NOMO-1 treated with dmso at 0.1 percent for 144 hours (cell line): Measurements from ENCODE around the gene LMLN.
A peak's percentile ranks its signal among the peaks of the same experiment; 100 is the strongest.
"Not testable (repeated sequence)": the region's sequence is repeated elsewhere in the genome, so short reads cannot be mapped to it uniquely, and the experiment has no call there.

Experiments used
- DNase-seq: peaks from one replicate; lab custom pipeline; 2025; ENCODE audit not compliant: unreplicated experiment; lab: John Stamatoyannopoulos, UW

LMLN gene

GRCh38 chr3:197959891-197960693 is at the start of gene LMLN:
TSS of gene LMLN (plus strand) at chr3:197960217. CDS start at chr3:197960246, 29 bp downstream.
- DNase-seq, result peak; percentile 98

- no peak for DNase-seq
Observed at GRCh38 chr3:197912741-197913476, 47.1 kb upstream of the LMLN start.

GRCh38 chr3:197913641-197914380 is 46.2 kb upstream of the LMLN start:
- no peak for DNase-seq

- DNase-seq, result not testable (repeated sequence)
Observed at GRCh38 chr3:197921429-197922275, 38.4 kb upstream of the LMLN start.

- DNase-seq, result no peak
Observed at GRCh38 chr3:197926418-197926817, 33.6 kb upstream of the LMLN start.

GRCh38 chr3:197927578-197927977 is 32.4 kb upstream of the LMLN start:
- not testable (repeated sequence) for DNase-seq

GRCh38 chr3:197936819-197937384 is 23.1 kb upstream of the LMLN start:
- no peak for DNase-seq

GRCh38 chr3:197940745-197941384 is 19.2 kb upstream of the LMLN start:
- DNase-seq, result no peak

GRCh38 chr3:197942956-197943556 is 17.0 kb upstream of the LMLN start:
- no peak for DNase-seq

GRCh38 chr3:197949191-197949777 is 10.7 kb upstream of the LMLN start:
- no peak for DNase-seq

- DNase-seq, result peak; percentile 98
Observed at GRCh38 chr3:197949778-197950676, 10.0 kb upstream of the LMLN start, which contains the start of gene RPL35A. TSS of gene RPL35A (plus strand) at chr3:197950190. CDS start at chr3:197950968, 778 bp downstream.

GRCh38 chr3:197950677-197951061 is 9.3 kb upstream of the LMLN start:
- DNase-seq, result no peak

GRCh38 chr3:197951392-197951990 is 8.5 kb upstream of the LMLN start:
- DNase-seq, result no peak

GRCh38 chr3:197952440-197952839 is 7.6 kb upstream of the LMLN start:
- DNase-seq, result no peak

GRCh38 chr3:197953325-197953724 is 6.7 kb upstream of the LMLN start:
- DNase-seq, result no peak

GRCh38 chr3:197953881-197954280 is 6.1 kb upstream of the LMLN start:
- DNase-seq, result no peak

- no peak for DNase-seq
Observed at GRCh38 chr3:197955892-197956477, 4.0 kb upstream of the LMLN start.
